ENCODE results near the gene CTNNA1.

DNA sequence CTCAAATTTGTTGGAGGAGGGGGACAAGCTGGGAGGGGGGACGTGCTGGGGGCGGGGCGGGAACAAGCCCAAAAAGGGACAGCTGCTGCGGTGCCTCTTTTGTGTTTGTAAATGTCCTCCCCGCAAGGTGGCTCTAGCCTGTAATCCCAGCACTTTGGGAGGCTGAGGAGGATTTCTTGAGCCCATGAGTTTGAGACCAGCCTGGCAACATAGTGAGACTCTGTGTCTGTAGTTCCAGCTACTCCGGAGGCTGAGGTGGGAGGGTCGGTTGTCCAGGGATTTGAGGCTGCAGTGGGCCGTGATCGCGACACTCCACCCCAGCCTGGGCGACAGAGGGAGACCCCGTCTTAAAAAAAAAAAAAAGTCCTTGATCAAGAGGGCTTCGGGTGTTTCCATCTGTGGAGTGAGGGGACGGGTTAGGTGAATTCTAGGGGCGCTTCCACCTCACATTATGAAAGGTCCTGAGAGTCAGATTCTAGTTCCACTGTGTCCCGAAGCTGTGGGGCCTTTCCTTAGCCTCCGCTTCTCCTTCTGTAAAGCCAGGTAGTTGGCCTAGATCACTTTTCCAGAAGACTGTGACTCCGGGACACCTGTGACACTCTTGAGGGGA lies 779 bp upstream of the CTNNA1 start:
- TF ChIP-seq, protein P1, sequence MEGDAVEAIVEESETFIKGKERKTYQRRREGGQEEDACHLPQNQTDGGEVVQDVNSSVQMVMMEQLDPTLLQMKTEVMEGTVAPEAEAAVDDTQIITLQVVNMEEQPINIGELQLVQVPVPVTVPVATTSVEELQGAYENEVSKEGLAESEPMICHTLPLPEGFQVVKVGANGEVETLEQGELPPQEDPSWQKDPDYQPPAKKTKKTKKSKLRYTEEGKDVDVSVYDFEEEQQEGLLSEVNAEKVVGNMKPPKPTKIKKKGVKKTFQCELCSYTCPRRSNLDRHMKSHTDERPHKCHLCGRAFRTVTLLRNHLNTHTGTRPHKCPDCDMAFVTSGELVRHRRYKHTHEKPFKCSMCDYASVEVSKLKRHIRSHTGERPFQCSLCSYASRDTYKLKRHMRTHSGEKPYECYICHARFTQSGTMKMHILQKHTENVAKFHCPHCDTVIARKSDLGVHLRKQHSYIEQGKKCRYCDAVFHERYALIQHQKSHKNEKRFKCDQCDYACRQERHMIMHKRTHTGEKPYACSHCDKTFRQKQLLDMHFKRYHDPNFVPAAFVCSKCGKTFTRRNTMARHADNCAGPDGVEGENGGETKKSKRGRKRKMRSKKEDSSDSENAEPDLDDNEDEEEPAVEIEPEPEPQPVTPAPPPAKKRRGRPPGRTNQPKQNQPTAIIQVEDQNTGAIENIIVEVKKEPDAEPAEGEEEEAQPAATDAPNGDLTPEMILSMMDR (IDR thresholded peaks at IDR 0.05) = no peak
- TF ChIP-seq POLR2A (IDR thresholded peaks at IDR 0.05) = no peak

Measured in lower leg skin (tissue), 3 donors.